ENCODE data around the gene YAE1. TPM values are rescaled to one million over a fixed set of nuclear protein-coding genes. Genes with fewer than 3 reads are reported as not detected.

Gene YAE1
- total and polyA plus RNA-seq, 2 of the 8 experiments (the other 6 are each of a cell fraction or from before 2014, with no cell fraction given), result 24.1 to 38.0 TPM

DNA sequence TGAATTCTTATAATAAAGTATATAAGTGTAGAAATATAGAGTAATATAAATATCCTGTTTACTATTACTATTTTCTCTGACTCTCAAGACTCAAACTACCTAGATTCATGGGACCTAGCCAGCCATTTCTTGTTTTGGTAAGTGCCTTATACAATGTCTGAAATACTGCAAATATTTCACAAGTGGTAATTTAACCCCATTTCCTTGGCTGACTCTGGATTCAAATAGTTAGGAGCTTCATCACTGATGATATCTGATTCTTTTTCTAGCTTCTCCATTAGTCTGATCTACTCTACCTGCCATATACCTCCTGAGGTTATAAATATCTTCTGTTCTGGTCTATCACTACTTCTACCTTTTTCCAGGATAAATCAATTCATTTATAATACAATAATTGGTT lies 50.8 kb downstream of the YAE1 start:
- Histone ChIP-seq H4K20me1 (replicated peaks in 1 of 2; ENCODE audit: control insufficient read depth in 1 of 2, insufficient read depth in 2 of 2, low read length in 2 of 2) (no peaks in the 10 kb centered on the region), H3K79me1 (ENCODE audit: low read depth, low read length) (0 out of 2 replicates have a peak, but pooled peaks cover under 1% of the 10 kb centered on the region), H3K18ac (ENCODE audit: extremely low read depth, low read length) (no peak overlapping the region), H3K9ac (replicated peaks in 1 of 4; ENCODE audit: extremely low read depth in 1 of 4, low read depth in 3 of 4, low read length in 3 of 4) (no peak overlapping the region), H3K79me2 (ENCODE audit: control insufficient read depth in 1 of 2, insufficient read depth in 2 of 2, low read length in 2 of 2) (0 out of 4 replicates have a peak, but pooled peaks cover 0 to 3% of the 10 kb centered on the region in 2 experiments), H2BK15ac (ENCODE audit: low read length) (no peak overlapping the region), H4K8ac (ENCODE audit: extremely low read depth, insufficient read depth, low read length) (no peak overlapping the region), H3K27ac (ENCODE audit: low read depth, low read length) (no peak overlapping the region), H2BK120ac (replicated peaks; ENCODE audit: low read depth, low read length) (no peak overlapping the region), H3K9me3 (ENCODE audit: insufficient read depth in 2 of 2, low read depth in 1 of 2, low read length in 1 of 2) (no peaks in the 10 kb centered on the region), H3K36me3 (ENCODE audit: control insufficient read depth in 2 of 4, insufficient read depth in 4 of 4, low read length in 3 of 4) (peaks cover 0 to 4% (median 0%) of the 10 kb centered on the region in 4 experiments; a peak in 1 of 8 replicates), H3K14ac (ENCODE audit: insufficient read length) (no peak overlapping the region), H4K91ac (replicated peaks; ENCODE audit: insufficient read length, low read length) (no peak overlapping the region), H2AK5ac (ENCODE audit: low read depth, low read length) (no peak overlapping the region), H3K4me1 (replicated peaks in 1 of 4; ENCODE audit: control insufficient read depth in 3 of 4, insufficient read depth in 4 of 4, low read length in 3 of 4) (peaks cover 0 to 1% (median 0%) of the 10 kb centered on the region in 4 experiments; a peak in 2 of 7 replicates), H4K5ac (ENCODE audit: insufficient read length, low read depth, low read length) (no peak overlapping the region), H2BK12ac (ENCODE audit: low read depth, low read length) (no peak overlapping the region), H3K4me2 (ENCODE audit: insufficient read depth in 1 of 2, low read depth in 2 of 2, low read length in 2 of 2) (no peak overlapping the region), H2AFZ (ENCODE audit: low read length) (no peak overlapping the region), H3K23me2 (ENCODE audit: low read depth, low read length) (no peaks in the 10 kb centered on the region), H3K4me3 (ENCODE audit: extremely low read depth in 1 of 4, insufficient read depth in 2 of 4, low read depth in 3 of 4, low read length in 4 of 4) (no peak overlapping the region), H2BK5ac (ENCODE audit: low read depth, low read length) (no peak overlapping the region), H3K23ac (ENCODE audit: insufficient read length) (no peak overlapping the region), H3K56ac (replicated peaks; ENCODE audit: insufficient read length, low read depth, low read length) (no peak overlapping the region), H3K4ac (replicated peaks; ENCODE audit: insufficient read length, low read depth, low read length) (no peak overlapping the region), H3K27me3 (replicated peaks in 1 of 4; ENCODE audit: control insufficient read depth in 3 of 4, extremely low read depth in 1 of 4, insufficient read depth in 3 of 4, low read length in 3 of 4) (no peaks in the 10 kb centered on the region), H2BK20ac (ENCODE audit: low read length) (no peak overlapping the region)
- DNase-seq (ENCODE audit: low read depth in 1 of 2, low spot score in 2 of 2) (no peak), FAIRE-seq (no peak)
- ChIA-PET CTCF (ENCODE audit: partially characterized antibody) (interaction anchor here (0.7 to 7.6 kb wide), 3 partner anchors 13 to 74 kb away, joined by 4 to 37 read pairs (median 4); no protein-coding TSS in a partner anchor), POLR2A (ENCODE audit: partially characterized antibody) (interaction anchor here (1.4 to 1.5 kb wide), 2 partner anchors 9 to 11 kb away, joined by 3 to 4 read pairs; no protein-coding TSS in a partner anchor)
- TF ChIP-seq CBX8 (IDR thresholded peaks at IDR 0.05; ENCODE audit: borderline replicate concordance, low read depth, low read length) (no peak), KDM5A (IDR thresholded peaks at IDR 0.05; ENCODE audit: low read length) (no peak)
